HG03135 (cell line): Measurements from ENCODE around the gene GALNT17.

Experiments
- ATAC-seq: cut with Tn5 transposase; IDR thresholded peaks from one replicate; pipeline ENCODE4 v1.9.1; 2021; ENCODE audit warnings: mild to moderate bottlenecking, moderate library complexity; ENCODE audit not compliant: unreplicated experiment

GALNT17 gene

GRCh38 chr7:71657386-71657785 lies 525.4 kb downstream of the GALNT17 start:
- no peak for ATAC-seq

- no peak for ATAC-seq
These were observed 527.7 kb downstream of the GALNT17 start for GRCh38 chr7:71659622-71660021.

- no peak for ATAC-seq
These were observed 529.8 kb downstream of the GALNT17 start for GRCh38 chr7:71661671-71662224.

GRCh38 chr7:71665716-71666115 lies 533.8 kb downstream of the GALNT17 start:
- ATAC-seq = no peak

GRCh38 chr7:71668572-71668971 lies 536.6 kb downstream of the GALNT17 start:
- ATAC-seq = no peak

GRCh38 chr7:71679480-71679879 lies 547.5 kb downstream of the GALNT17 start:
- no peak for ATAC-seq

- no peak for ATAC-seq
These were observed 550.2 kb downstream of the GALNT17 start for GRCh38 chr7:71682181-71682580.

- no peak for ATAC-seq
These were observed 551.2 kb downstream of the GALNT17 start for GRCh38 chr7:71682841-71683781.

GRCh38 chr7:71687286-71687685 lies 555.3 kb downstream of the GALNT17 start:
- no peak for ATAC-seq

- no peak for ATAC-seq
These were observed 556.1 kb downstream of the GALNT17 start for GRCh38 chr7:71687831-71688599.

GRCh38 chr7:71691538-71691937 lies 559.6 kb downstream of the GALNT17 start:
- ATAC-seq = no peak

GRCh38 chr7:71694665-71695064 lies 562.7 kb downstream of the GALNT17 start:
- no peak for ATAC-seq

- ATAC-seq = no peak
These were observed 563.2 kb downstream of the GALNT17 start for GRCh38 chr7:71695186-71695585.

- no peak for ATAC-seq
These were observed 564.6 kb downstream of the GALNT17 start for GRCh38 chr7:71696511-71696910.

- no peak for ATAC-seq
These were observed 565.5 kb downstream of the GALNT17 start for GRCh38 chr7:71697400-71697799.

- ATAC-seq = no peak
These were observed 573.3 kb downstream of the GALNT17 start for GRCh38 chr7:71705217-71705616.

- ATAC-seq = no peak
These were observed 574.1 kb downstream of the GALNT17 start for GRCh38 chr7:71705901-71706596.

- ATAC-seq = no peak
These were observed 574.6 kb downstream of the GALNT17 start for GRCh38 chr7:71706597-71706975.

GRCh38 chr7:71707041-71707440 lies 575.1 kb downstream of the GALNT17 start:
- no peak for ATAC-seq

GRCh38 chr7:71708710-71709109 lies 576.8 kb downstream of the GALNT17 start:
- ATAC-seq = no peak

GRCh38 chr7:71710442-71710841 lies 578.5 kb downstream of the GALNT17 start:
- ATAC-seq = no peak
